Testis (tissue), 3 donors: Measurements from ENCODE around the gene VENTX. TPM values are rescaled to one million over a fixed set of nuclear protein-coding genes. Genes with fewer than 3 reads are reported as not detected.
A peak's percentile ranks its signal among the peaks of the same experiment; 100 is the strongest.

ENCODE experiments used
- DNase-seq: peaks from one replicate; pipeline ENCODE4 v3.0.0-alpha.2; 2019
- H3K27ac ChIP-seq, 2 donors: fragments of 200-600 bp; sonication (generic); one replicate each; pipeline ENCODE4 v1.5.1; 2019
- H3K27me3 ChIP-seq: fragments of 200-600 bp; sonication (generic); one replicate; pipeline ENCODE4 v1.5.1; 2019
- H3K36me3 ChIP-seq: fragments of 200-600 bp; sonication (generic); one replicate; pipeline ENCODE4 v1.5.1; 2017; ENCODE audit warnings: low read depth; ENCODE audit errors: missing control alignments
- H3K4me1 ChIP-seq: fragments of 200-600 bp; sonication (generic); one replicate; pipeline ENCODE4 v1.5.1; 2019
- H3K4me3 ChIP-seq, 2 donors: fragments of 200-600 bp; sonication (generic); one replicate each; pipeline ENCODE4 v1.5.1; 2017 to 2019
- H3K9me3 ChIP-seq: fragments of 200-600 bp; sonication (generic); one replicate; pipeline ENCODE4 v1.5.1; 2017
- POLR2A ChIP-seq: fragments of 450-650 bp; IDR thresholded peaks from one replicate; pipeline ENCODE4 v1.6.1; 2017; ENCODE audit warnings: antibody characterized with exemption, mild to moderate bottlenecking, moderate library complexity
- WGBS, 2 donors: methylation state at CpG; one replicate each; pipeline ENCODE4 v1.1.5; 2018; 5-methylcytosine and 5-hydroxymethylcytosine counted together
- intact Hi-C: fragments of 100-400 bp; cut with DNase I; formaldehyde crosslinking; loops from one replicate; pipeline ENCODE4 v1.15.1; 2023; ENCODE audit warnings: low total_unique reads
- polyA plus RNA-seq: library from polyadenylated mRNA; stranded (reverse); fragments of 350-450 nt; fragmentation: Illumina TruSeq; extraction: RNeasy Lipid Tissue Mini Kit (QIAGEN cat#74804); gene quantifications from one replicate; pipeline ENCODE4 v1.2.3, GENCODE V29; 2014; ENCODE audit warnings: low read depth, low replicate concordance; ENCODE audit not compliant: insufficient read depth
- total RNA-seq, 2 donors: library from RNA; depleted of rRNA; stranded (reverse); fragments of >200 nt; gene quantifications; one replicate each; pipeline ENCODE4 v1.2.3, GENCODE V29; 2016
- TF ChIP-seq, protein P1 (sequence below), 3 experiments: fragments of 450-650 bp in 2 of 3; fragments of 200-600 bp in 1 of 3; sonication (generic) in 1 of 3; IDR thresholded peaks; one replicate each; pipeline ENCODE4 v1.5.1; 2016 to 2019; ENCODE audit warnings: antibody characterized with exemption in 3 of 3, mild to moderate bottlenecking in 2 of 3, moderate library complexity in 1 of 3

The VENTX gene
- total and polyA plus RNA-seq, 3 donors from 2014 or later = 1.5 to 3.5 (median 2.2) TPM

DNA sequence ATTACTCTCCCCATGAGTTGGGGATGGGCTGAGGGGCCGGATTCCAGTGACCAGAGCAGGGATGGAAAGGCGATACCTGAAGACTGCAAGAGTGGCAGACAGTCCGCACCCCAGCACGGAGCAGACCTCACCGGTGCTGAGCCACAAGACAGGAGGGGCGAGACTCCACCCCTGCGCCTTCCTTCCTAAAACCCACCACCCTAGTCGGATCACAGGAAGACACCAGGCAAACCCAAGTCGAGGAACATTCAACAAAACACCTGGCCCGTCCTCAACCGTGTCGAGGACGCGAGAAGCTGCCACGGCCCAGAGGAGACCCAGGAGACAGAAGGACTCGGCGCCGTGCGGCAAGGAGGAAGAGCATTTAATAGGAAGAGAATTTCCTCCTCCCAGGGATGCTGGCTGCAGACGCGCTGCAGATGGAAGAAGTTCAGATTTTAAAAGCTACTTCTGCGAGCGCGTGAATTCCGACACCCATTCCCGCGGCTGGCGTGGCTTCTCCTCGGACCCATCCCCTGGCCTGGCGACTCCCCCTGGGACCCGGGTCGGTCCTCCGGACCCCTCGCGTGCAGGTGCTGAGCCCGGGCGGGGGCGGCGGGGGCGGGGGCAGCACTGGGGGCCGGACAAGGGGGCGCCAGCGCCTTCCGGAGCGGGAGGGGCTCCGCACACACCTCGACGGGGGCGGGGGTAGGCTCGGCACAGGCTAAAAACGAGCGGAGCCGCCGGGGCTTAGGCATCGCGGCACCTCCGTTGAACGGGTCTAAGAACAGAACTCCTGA lies 8.2 kb upstream of the VENTX start:
- Histone ChIP-seq H3K27me3 (no peaks in the 10 kb centered on the region), H3K9me3 (no peaks in the 10 kb centered on the region), H3K27ac (no peak overlapping the region), H3K4me1 (peaks cover 4% of the 10 kb centered on the region), H3K4me3 (peak overlapping the region; percentile 26 to 45), H3K36me3 (no peaks in the 10 kb centered on the region)
- WGBS, 2 donors = 18 to 26% methylated on average over 12 to 58 of the region's 58 CpGs
- DNase-seq = no peak
- intact Hi-C loops = no loop called here
- TF ChIP-seq POLR2A = no peak
- TF ChIP-seq, protein P1, sequence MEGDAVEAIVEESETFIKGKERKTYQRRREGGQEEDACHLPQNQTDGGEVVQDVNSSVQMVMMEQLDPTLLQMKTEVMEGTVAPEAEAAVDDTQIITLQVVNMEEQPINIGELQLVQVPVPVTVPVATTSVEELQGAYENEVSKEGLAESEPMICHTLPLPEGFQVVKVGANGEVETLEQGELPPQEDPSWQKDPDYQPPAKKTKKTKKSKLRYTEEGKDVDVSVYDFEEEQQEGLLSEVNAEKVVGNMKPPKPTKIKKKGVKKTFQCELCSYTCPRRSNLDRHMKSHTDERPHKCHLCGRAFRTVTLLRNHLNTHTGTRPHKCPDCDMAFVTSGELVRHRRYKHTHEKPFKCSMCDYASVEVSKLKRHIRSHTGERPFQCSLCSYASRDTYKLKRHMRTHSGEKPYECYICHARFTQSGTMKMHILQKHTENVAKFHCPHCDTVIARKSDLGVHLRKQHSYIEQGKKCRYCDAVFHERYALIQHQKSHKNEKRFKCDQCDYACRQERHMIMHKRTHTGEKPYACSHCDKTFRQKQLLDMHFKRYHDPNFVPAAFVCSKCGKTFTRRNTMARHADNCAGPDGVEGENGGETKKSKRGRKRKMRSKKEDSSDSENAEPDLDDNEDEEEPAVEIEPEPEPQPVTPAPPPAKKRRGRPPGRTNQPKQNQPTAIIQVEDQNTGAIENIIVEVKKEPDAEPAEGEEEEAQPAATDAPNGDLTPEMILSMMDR (IDR thresholded peaks at IDR 0.05) = no peak

- no peak for DNase-seq
- no peaks in the 10 kb centered on the region for H3K9me3 ChIP-seq
- H3K27ac ChIP-seq = no peak within 1 kb of the TSS
- intact Hi-C loops = no loop called here
- H3K4me3 ChIP-seq = peak within 1 kb of the TSS; percentile 26 to 45
- H3K27me3 ChIP-seq = no peaks in the 10 kb centered on the region
- no peak for TF ChIP-seq POLR2A
- TF ChIP-seq, protein P1 (IDR thresholded peaks at IDR 0.05) = no peak
- 0% methylated on average over 3 of the region's 49 CpGs; no CpG with 5 or more reads in 1 of the 2 donors for WGBS, 2 donors
- H3K4me1 ChIP-seq = peaks cover 4% of the 10 kb centered on the region
- no peaks in the 10 kb centered on the region for H3K36me3 ChIP-seq
These were observed 7.7 kb upstream of the VENTX start, which contains the start of gene UTF1 for GRCh38 chr10:133230044-133230361. Gene UTF1, plus strand, starts transcription at chr10:133230217. Its CDS starts 72 bp downstream, at chr10:133230289.

DNA sequence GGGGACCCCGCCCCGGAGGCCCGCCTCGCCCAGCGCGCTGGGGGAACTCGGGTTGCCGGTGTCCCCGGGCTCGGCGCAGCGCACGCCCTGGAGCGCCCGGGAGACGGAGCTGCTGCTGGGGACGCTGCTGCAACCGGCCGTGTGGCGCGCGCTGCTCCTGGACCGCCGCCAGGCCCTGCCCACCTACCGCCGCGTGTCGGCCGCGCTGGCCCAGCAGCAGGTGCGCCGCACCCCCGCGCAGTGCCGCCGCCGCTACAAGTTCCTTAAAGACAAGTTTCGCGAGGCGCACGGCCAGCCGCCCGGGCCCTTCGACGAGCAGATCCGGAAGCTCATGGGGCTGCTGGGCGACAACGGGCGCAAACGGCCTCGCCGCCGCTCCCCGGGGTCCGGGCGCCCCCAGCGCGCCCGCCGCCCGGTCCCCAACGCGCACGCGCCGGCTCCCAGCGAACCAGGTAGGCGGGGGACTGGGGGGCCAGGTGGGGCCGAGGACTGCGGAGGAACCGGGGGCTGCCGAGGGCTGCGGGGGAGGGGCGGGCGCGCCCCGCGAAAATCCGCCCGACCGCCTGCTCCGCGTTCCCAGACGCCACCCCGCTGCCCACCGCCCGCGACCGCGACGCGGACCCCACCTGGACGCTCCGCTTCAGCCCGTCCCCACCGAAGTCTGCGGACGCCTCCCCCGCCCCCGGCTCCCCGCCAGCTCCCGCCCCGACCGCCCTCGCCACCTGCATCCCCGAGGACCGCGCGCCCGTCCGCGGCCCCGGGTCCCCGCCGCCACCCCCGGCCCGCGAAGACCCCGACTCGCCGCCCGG lies 7.1 kb upstream of the VENTX start:
- H3K36me3 ChIP-seq = no peaks in the 10 kb centered on the region
- peak overlapping the region in 1 of 2 donors; percentile 26 for H3K4me3 ChIP-seq

DNA sequence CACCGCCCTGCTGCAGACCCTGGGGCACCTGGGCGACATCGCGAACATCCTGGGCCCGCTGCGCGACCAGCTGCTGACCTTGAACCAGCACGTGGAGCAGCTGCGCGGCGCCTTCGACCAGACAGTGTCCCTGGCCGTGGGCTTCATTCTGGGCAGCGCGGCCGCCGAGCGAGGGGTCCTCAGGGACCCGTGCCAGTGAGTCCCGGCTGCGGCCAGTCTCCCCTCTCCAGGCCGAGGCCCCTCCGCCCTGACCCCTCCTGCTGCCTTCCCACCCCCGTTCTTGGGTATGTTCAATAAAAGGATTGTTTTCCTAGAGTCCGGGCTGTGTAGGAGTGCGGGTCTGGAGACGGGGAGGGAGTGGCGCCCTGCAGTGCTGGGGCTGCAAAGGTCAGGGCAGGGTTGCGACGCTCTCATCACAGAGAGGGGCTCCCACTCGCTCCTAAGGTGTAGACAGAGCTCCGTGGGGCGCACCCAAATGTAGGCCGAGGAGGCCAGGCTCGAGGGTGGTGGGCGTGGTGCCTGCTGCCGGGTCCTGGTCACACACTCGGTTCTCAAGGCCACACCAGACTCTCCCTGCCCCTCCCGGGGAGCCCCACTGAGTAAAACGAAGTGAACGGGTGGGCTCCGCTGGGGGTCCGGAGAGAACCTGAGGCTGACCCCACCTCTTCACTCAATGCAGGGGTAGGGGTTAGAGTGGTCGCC lies 6.3 kb upstream of the VENTX start:
- Histone ChIP-seq H3K4me3 (peak overlapping the region; percentile 20 to 26), H3K9me3 (no peaks in the 10 kb centered on the region), H3K4me1 (no peaks in the 10 kb centered on the region), H3K36me3 (no peaks in the 10 kb centered on the region), H3K27me3 (no peaks in the 10 kb centered on the region), H3K27ac (no peak overlapping the region)
- DNase-seq = no peak
- TF ChIP-seq, protein P1 (IDR thresholded peaks at IDR 0.05) = no peak
- TF ChIP-seq POLR2A = no peak
- intact Hi-C loops = no loop called here
- WGBS, 2 donors = 18 to 20% methylated on average over 30 to 41 of the region's 44 CpGs

More for the DNA sequence above, 7.1 kb upstream of the VENTX start:
- intact Hi-C loops = no loop called here
- no peak for DNase-seq
- Histone ChIP-seq H3K27me3 (no peaks in the 10 kb centered on the region), H3K27ac (no peak overlapping the region), H3K4me1 (no peaks in the 10 kb centered on the region), H3K9me3 (no peaks in the 10 kb centered on the region)
- TF ChIP-seq, protein P1 (IDR thresholded peaks at IDR 0.05) = no peak
- TF ChIP-seq POLR2A = no peak
- 0 to 3% methylated on average over 4 to 48 of the region's 122 CpGs for WGBS, 2 donors
